Stimulated activated effector memory CD8-positive, alpha-beta T cell treated with anti-CD3 and anti-CD28 coated beads, Interleukin-12 subunit alpha, Interleukin-12 subunit beta, amount 100 ng/mL, for 72 hours (primary cell): ENCODE data around the gene COX5B.
"Not testable (repeated sequence)": the region's sequence is repeated elsewhere in the genome, so short reads cannot be mapped to it uniquely, and the experiment has no call there.

Experiments used
- ATAC-seq: fragments of 150-1000 bp; cut with Tn5 transposase; 2 replicates; pipeline ENCODE4 v1.10.0; 2021
- DNase-seq, 2 donors: peaks; one replicate each; pipeline ENCODE4 v3.0.0; 2021 to 2022; ENCODE audit warnings: low spot score in 2 of 2
- H3K27ac Mint-ChIP-seq: one replicate; pipeline ENCODE4 v1.8.0; 2022; ENCODE audit warnings: mild to moderate bottlenecking, mixed read lengths
- H3K36me3 Mint-ChIP-seq: one replicate; pipeline ENCODE4 v1.8.0; 2022; ENCODE audit warnings: mild to moderate bottlenecking, mixed read lengths
- H3K4me1 Mint-ChIP-seq: one replicate; pipeline ENCODE4 v1.8.0; 2022; ENCODE audit warnings: mixed read lengths
- H3K4me3 Mint-ChIP-seq: one replicate; pipeline ENCODE4 v1.8.0; 2022; ENCODE audit warnings: mild to moderate bottlenecking, mixed read lengths
- H3K9me3 Mint-ChIP-seq: one replicate; pipeline ENCODE4 v1.8.0; 2022; ENCODE audit warnings: mixed read lengths

The COX5B gene

GRCh38 chr2:97675430-97676113 lies 29.7 kb downstream of the COX5B start:
- H3K27ac Mint-ChIP-seq = no peak overlapping the region
- no peaks in the 10 kb centered on the region for H3K36me3 Mint-ChIP-seq
- peaks cover 16% of the 10 kb centered on the region for H3K4me1 Mint-ChIP-seq
- DNase-seq (no peak), ATAC-seq (no peak)
- no peaks in the 10 kb centered on the region for H3K9me3 Mint-ChIP-seq
- H3K4me3 Mint-ChIP-seq = no peak overlapping the region

GRCh38 chr2:97676620-97677019 lies 30.8 kb downstream of the COX5B start:
- peak; percentile 50 for ATAC-seq
- no peaks in the 10 kb centered on the region for H3K36me3 Mint-ChIP-seq
- no peaks in the 10 kb centered on the region for H3K9me3 Mint-ChIP-seq
- H3K4me1 Mint-ChIP-seq = peaks cover 16% of the 10 kb centered on the region
- no peak overlapping the region for H3K4me3 Mint-ChIP-seq
- H3K27ac Mint-ChIP-seq = peak overlapping the region; percentile 18
- no peak for DNase-seq

GRCh38 chr2:97677480-97677879 lies 31.6 kb downstream of the COX5B start:
- Mint-ChIP-seq H3K36me3 (no peaks in the 10 kb centered on the region), H3K4me1 (peaks cover 16% of the 10 kb centered on the region), H3K27ac (peak overlapping the region; percentile 18), H3K4me3 (no peak overlapping the region), H3K9me3 (no peaks in the 10 kb centered on the region)
- ATAC-seq (no peak), DNase-seq (no peak)

- Mint-ChIP-seq H3K9me3 (no peaks in the 10 kb centered on the region), H3K4me3 (no peak overlapping the region), H3K4me1 (peaks cover 11% of the 10 kb centered on the region), H3K27ac (no peak overlapping the region), H3K36me3 (no peaks in the 10 kb centered on the region)
- ATAC-seq (no peak), DNase-seq (no peak)
Observed at GRCh38 chr2:97678298-97678697, 32.4 kb downstream of the COX5B start.

- H3K36me3 Mint-ChIP-seq, H3K27ac Mint-ChIP-seq, H3K9me3 Mint-ChIP-seq, ATAC-seq, DNase-seq, H3K4me3 Mint-ChIP-seq: not testable (repeated sequence)
- peaks cover 13% of the 10 kb centered on the region for H3K4me1 Mint-ChIP-seq
Observed at GRCh38 chr2:97687235-97687634, 41.4 kb downstream of the COX5B start.

- ATAC-seq (peak; percentile 97), DNase-seq (peak in 1 of 2 donors; percentile 60)
- peak overlapping the region; percentile 38 for H3K27ac Mint-ChIP-seq
- peaks cover 13% of the 10 kb centered on the region for H3K4me1 Mint-ChIP-seq
- H3K9me3 Mint-ChIP-seq = no peaks in the 10 kb centered on the region
- H3K36me3 Mint-ChIP-seq = no peaks in the 10 kb centered on the region
- peak overlapping the region; percentile 56 for H3K4me3 Mint-ChIP-seq
Observed at GRCh38 chr2:97688062-97688827, 42.4 kb downstream of the COX5B start.

- no peaks in the 10 kb centered on the region for H3K36me3 Mint-ChIP-seq
- no peak overlapping the region for H3K4me3 Mint-ChIP-seq
- DNase-seq (no peak), ATAC-seq (no peak)
- H3K27ac Mint-ChIP-seq = peak overlapping the region; percentile 12
- no peaks in the 10 kb centered on the region for H3K9me3 Mint-ChIP-seq
- H3K4me1 Mint-ChIP-seq = peaks cover 13% of the 10 kb centered on the region
Observed at GRCh38 chr2:97691166-97691565, 45.3 kb downstream of the COX5B start.

GRCh38 chr2:97693476-97693875 lies 47.6 kb downstream of the COX5B start:
- Mint-ChIP-seq H3K27ac (no peak overlapping the region), H3K4me3 (no peak overlapping the region), H3K4me1 (peaks cover 11% of the 10 kb centered on the region), H3K9me3 (no peaks in the 10 kb centered on the region), H3K36me3 (no peaks in the 10 kb centered on the region)
- ATAC-seq (no peak), DNase-seq (no peak)

GRCh38 chr2:97695744-97696143 lies 49.9 kb downstream of the COX5B start:
- no peak overlapping the region for H3K4me3 Mint-ChIP-seq
- no peak overlapping the region for H3K27ac Mint-ChIP-seq
- ATAC-seq = no peak

GRCh38 chr2:97697252-97698235 lies 51.7 kb downstream of the COX5B start:
- no peak overlapping the region for H3K4me3 Mint-ChIP-seq
- H3K27ac Mint-ChIP-seq = no peak overlapping the region
- H3K9me3 Mint-ChIP-seq = no peaks in the 10 kb centered on the region
- no peaks in the 10 kb centered on the region for H3K36me3 Mint-ChIP-seq
- ATAC-seq (peak; percentile 95), DNase-seq (peak; percentile 88 to 95)
- H3K4me1 Mint-ChIP-seq = peaks cover 14% of the 10 kb centered on the region

More at GRCh38 chr2:97695744-97696143, 49.9 kb downstream of the COX5B start:
- no peak for DNase-seq
- Mint-ChIP-seq H3K4me1 (peaks cover 14% of the 10 kb centered on the region), H3K9me3 (no peaks in the 10 kb centered on the region), H3K36me3 (no peaks in the 10 kb centered on the region)
